WTC11 (cell line): ENCODE data around the gene CACNA2D3. TPM values are rescaled to one million over a fixed set of nuclear protein-coding genes. Genes with fewer than 3 reads are reported as not detected.

Source experiments
- ATAC-seq: fragments of 200-7000 bp; cut with Tn5 transposase; 2 replicates; pipeline ENCODE4 v1.10.0; 2021; ENCODE audit warnings: mild to moderate bottlenecking, moderate library complexity
- CTCF ChIA-PET: fragments of 300-600 bp; sonication (Branson Sonifier 250); formaldehyde crosslinking; loops from one replicate; lab custom pipeline; 2021; ENCODE audit warnings: antibody characterized with exemption; lab: Charles Lee
- POLR2A ChIA-PET: fragments of 350-600 bp; sonication (Branson Sonifier 250); formaldehyde crosslinking; loops from one replicate; lab custom pipeline; 2021; ENCODE audit warnings: antibody characterized with exemption; lab: Charles Lee
- DNase-seq: peaks from one replicate; pipeline ENCODE4 v3.0.0; 2021; ENCODE audit warnings: low spot score
- H3K27ac Mint-ChIP-seq: 2 replicates; pipeline ENCODE4 v1.8.0; 2021; ENCODE audit warnings: mixed read lengths
- H3K27me3 Mint-ChIP-seq: 2 replicates; pipeline ENCODE4 v1.8.0; 2021; ENCODE audit warnings: low read depth, mild to moderate bottlenecking, moderate library complexity, mixed read lengths
- H3K36me3 Mint-ChIP-seq: 2 replicates; pipeline ENCODE4 v1.8.0; 2021; ENCODE audit warnings: mixed read lengths
- H3K4me1 Mint-ChIP-seq: 2 replicates; pipeline ENCODE4 v1.8.0; 2022; ENCODE audit warnings: mixed read lengths
- H3K4me3 Mint-ChIP-seq: 2 replicates; pipeline ENCODE4 v1.8.0; 2021; ENCODE audit warnings: mild to moderate bottlenecking, moderate library complexity, mixed read lengths
- H3K9me3 Mint-ChIP-seq: 2 replicates; pipeline ENCODE4 v1.8.0; 2021; ENCODE audit warnings: mixed read lengths
- CBFB ChIP-seq: sonication (generic); formaldehyde crosslinking; IDR thresholded peaks from 2 replicates; pipeline ENCODE4 v1.8.1; 2022; ENCODE audit warnings: mild to moderate bottlenecking, low read depth, missing genetic modification reagents
- CREM ChIP-seq: sonication (generic); formaldehyde crosslinking; IDR thresholded peaks from 2 replicates; pipeline ENCODE4 v1.8.1; 2022; ENCODE audit warnings: mild to moderate bottlenecking, missing genetic modification reagents, moderate library complexity
- ETV6 ChIP-seq: sonication (generic); formaldehyde crosslinking; IDR thresholded peaks from 2 replicates; pipeline ENCODE4 v1.8.1; 2022; ENCODE audit warnings: mild to moderate bottlenecking, missing genetic modification reagents
- FOXJ3 ChIP-seq: sonication (generic); formaldehyde crosslinking; IDR thresholded peaks from 2 replicates; pipeline ENCODE4 v1.9.0; 2021; ENCODE audit warnings: missing genetic modification reagents, mild to moderate bottlenecking, borderline replicate concordance
- GABPB1 ChIP-seq: sonication (generic); formaldehyde crosslinking; IDR thresholded peaks from 2 replicates; pipeline ENCODE4 v1.8.1; 2023; ENCODE audit warnings: mild to moderate bottlenecking, missing genetic modification reagents
- JAZF1 ChIP-seq: fragments of 250-450 bp; sonication (Bioruptor Pico); IDR thresholded peaks from 2 replicates; pipeline ENCODE4 v1.9.0; 2021; ENCODE audit warnings: moderate library complexity, mild to moderate bottlenecking, inconsistent platforms
- KAT7 ChIP-seq: sonication (generic); formaldehyde crosslinking; IDR thresholded peaks from 2 replicates; pipeline ENCODE4 v1.8.1; 2023; ENCODE audit warnings: missing genetic modification reagents, mild to moderate bottlenecking, borderline replicate concordance
- MXD4 ChIP-seq: fragments of 250-450 bp; sonication (Bioruptor Pico); IDR thresholded peaks from 2 replicates; pipeline ENCODE4 v1.8.0; 2021; ENCODE audit warnings: mild to moderate bottlenecking, moderate library complexity, borderline replicate concordance
- NFATC4 ChIP-seq: fragments of 250-450 bp; sonication (Bioruptor Pico); IDR thresholded peaks from 2 replicates; pipeline ENCODE4 v1.9.0; 2021; ENCODE audit warnings: mild to moderate bottlenecking
- NFE2L1 ChIP-seq: sonication (generic); formaldehyde crosslinking; IDR thresholded peaks from 2 replicates; pipeline ENCODE4 v1.8.1; 2023; ENCODE audit warnings: missing genetic modification reagents
- NFYB ChIP-seq: sonication (generic); formaldehyde crosslinking; conservative IDR thresholded peaks from 2 replicates; pipeline ENCODE4 v1.8.0; 2022; ENCODE audit warnings: low read depth, missing genetic modification reagents
- OVOL2 ChIP-seq: fragments of 250-450 bp; sonication (Bioruptor Pico); IDR thresholded peaks from 2 replicates; pipeline ENCODE4 v1.9.0; 2021; ENCODE audit warnings: mild to moderate bottlenecking, borderline replicate concordance
- SP1 ChIP-seq: sonication (generic); formaldehyde crosslinking; conservative IDR thresholded peaks from 2 replicates; pipeline ENCODE4 v1.8.1; 2022; ENCODE audit warnings: missing genetic modification reagents
- TCF7 ChIP-seq: sonication (generic); formaldehyde crosslinking; IDR thresholded peaks from 2 replicates; pipeline ENCODE4 v1.8.0; 2022; ENCODE audit warnings: mild to moderate bottlenecking, low read depth, missing genetic modification reagents, moderate library complexity
- ZNF138 ChIP-seq: sonication (generic); formaldehyde crosslinking; conservative IDR thresholded peaks from 2 replicates; pipeline ENCODE4 v1.8.1; 2022; ENCODE audit warnings: mild to moderate bottlenecking, moderate library complexity, missing genetic modification reagents
- ZNF263 ChIP-seq: sonication (generic); formaldehyde crosslinking; IDR thresholded peaks from 2 replicates; pipeline ENCODE4 v1.8.1; 2022; ENCODE audit warnings: low read depth, mild to moderate bottlenecking, moderate library complexity, missing genetic modification reagents
- ZNF671 ChIP-seq: fragments of 250-450 bp; sonication (Bioruptor Pico); IDR thresholded peaks from 2 replicates; pipeline ENCODE4 v1.8.0; 2021; ENCODE audit warnings: mild to moderate bottlenecking
- total RNA-seq: library from RNA; stranded (reverse); gene quantifications from 3 replicates; pipeline ENCODE4 v1.2.3, GENCODE V29; 2021
- TF ChIP-seq, protein P1 (sequence below): sonication (generic); formaldehyde crosslinking; IDR thresholded peaks from 2 replicates; pipeline ENCODE4 v1.8.0; 2023; ENCODE audit warnings: missing genetic modification reagents
- TF ChIP-seq, protein P2 (sequence below): fragments of 200-600 bp; IDR thresholded peaks from 2 replicates; pipeline ENCODE4 v1.8.0; 2022; ENCODE audit warnings: antibody characterized with exemption
- TF ChIP-seq, protein P3 (sequence below): sonication (generic); formaldehyde crosslinking; IDR thresholded peaks from 2 replicates; pipeline ENCODE4 v1.8.0; 2022; ENCODE audit warnings: mild to moderate bottlenecking, missing genetic modification reagents
- TF ChIP-seq, protein P4 (sequence below): sonication (generic); formaldehyde crosslinking; IDR thresholded peaks from 2 replicates; pipeline ENCODE4 v1.8.1; 2023; ENCODE audit warnings: mild to moderate bottlenecking, moderate library complexity, missing genetic modification reagents
- TF ChIP-seq, protein P5 (sequence below): fragments of 250-450 bp; sonication (Bioruptor Pico); IDR thresholded peaks from 2 replicates; pipeline ENCODE4 v1.9.0; 2021; ENCODE audit warnings: moderate library complexity, mild to moderate bottlenecking, inconsistent platforms, borderline replicate concordance
- TF ChIP-seq, protein P6 (sequence below): sonication (generic); formaldehyde crosslinking; IDR thresholded peaks from 2 replicates; pipeline ENCODE4 v1.8.0; 2022; ENCODE audit warnings: mild to moderate bottlenecking, missing genetic modification reagents
- TF ChIP-seq, protein P7 (sequence below): sonication (generic); formaldehyde crosslinking; IDR thresholded peaks from 2 replicates; pipeline ENCODE4 v1.8.0; 2022; ENCODE audit warnings: mild to moderate bottlenecking, missing genetic modification reagents
- TF ChIP-seq, protein P8 (sequence below): sonication (generic); formaldehyde crosslinking; IDR thresholded peaks from 2 replicates; pipeline ENCODE4 v1.8.1; 2023; ENCODE audit warnings: mild to moderate bottlenecking, missing genetic modification reagents, moderate library complexity

Gene CACNA2D3
- total RNA-seq, 1 experiment from 2014 or later: 5.0 TPM

DNA sequence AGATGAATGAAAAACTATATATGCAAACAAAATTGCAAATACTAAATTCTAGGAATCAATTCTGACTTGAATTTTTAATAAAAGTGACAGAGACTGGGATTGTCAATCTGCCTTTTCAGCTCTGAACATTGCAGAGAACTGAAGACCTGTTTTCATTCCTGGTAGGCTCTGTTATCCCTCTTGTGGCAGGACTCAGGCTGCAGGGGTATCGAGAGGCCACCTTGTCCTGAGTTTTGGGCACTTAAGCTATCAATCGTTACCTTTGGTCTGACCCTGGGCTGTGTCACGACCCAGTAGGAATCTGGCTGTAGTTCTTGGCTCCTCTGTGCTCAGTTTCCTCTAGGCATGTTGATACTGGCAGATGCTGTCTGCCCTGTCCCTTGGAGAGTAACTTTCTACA is 238.0 kb downstream of the CACNA2D3 start:
- ATAC-seq (peak; percentile 76), DNase-seq (no peak)
- TF ChIP-seq ZNF138 (CRISPR knock-in tag): no peak
- no peak for TF ChIP-seq FOXJ3
- TF ChIP-seq, protein P1, sequence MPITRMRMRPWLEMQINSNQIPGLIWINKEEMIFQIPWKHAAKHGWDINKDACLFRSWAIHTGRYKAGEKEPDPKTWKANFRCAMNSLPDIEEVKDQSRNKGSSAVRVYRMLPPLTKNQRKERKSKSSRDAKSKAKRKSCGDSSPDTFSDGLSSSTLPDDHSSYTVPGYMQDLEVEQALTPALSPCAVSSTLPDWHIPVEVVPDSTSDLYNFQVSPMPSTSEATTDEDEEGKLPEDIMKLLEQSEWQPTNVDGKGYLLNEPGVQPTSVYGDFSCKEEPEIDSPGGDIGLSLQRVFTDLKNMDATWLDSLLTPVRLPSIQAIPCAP (CRISPR knock-in tag): no peak
- TF ChIP-seq, protein P2, sequence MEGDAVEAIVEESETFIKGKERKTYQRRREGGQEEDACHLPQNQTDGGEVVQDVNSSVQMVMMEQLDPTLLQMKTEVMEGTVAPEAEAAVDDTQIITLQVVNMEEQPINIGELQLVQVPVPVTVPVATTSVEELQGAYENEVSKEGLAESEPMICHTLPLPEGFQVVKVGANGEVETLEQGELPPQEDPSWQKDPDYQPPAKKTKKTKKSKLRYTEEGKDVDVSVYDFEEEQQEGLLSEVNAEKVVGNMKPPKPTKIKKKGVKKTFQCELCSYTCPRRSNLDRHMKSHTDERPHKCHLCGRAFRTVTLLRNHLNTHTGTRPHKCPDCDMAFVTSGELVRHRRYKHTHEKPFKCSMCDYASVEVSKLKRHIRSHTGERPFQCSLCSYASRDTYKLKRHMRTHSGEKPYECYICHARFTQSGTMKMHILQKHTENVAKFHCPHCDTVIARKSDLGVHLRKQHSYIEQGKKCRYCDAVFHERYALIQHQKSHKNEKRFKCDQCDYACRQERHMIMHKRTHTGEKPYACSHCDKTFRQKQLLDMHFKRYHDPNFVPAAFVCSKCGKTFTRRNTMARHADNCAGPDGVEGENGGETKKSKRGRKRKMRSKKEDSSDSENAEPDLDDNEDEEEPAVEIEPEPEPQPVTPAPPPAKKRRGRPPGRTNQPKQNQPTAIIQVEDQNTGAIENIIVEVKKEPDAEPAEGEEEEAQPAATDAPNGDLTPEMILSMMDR: no peak
- TF ChIP-seq, protein P3, sequence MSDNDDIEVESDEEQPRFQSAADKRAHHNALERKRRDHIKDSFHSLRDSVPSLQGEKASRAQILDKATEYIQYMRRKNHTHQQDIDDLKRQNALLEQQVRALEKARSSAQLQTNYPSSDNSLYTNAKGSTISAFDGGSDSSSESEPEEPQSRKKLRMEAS (CRISPR knock-in tag): no peak
- no peak for TF ChIP-seq NFE2L1 (CRISPR knock-in tag)
- TF ChIP-seq, protein P4, sequence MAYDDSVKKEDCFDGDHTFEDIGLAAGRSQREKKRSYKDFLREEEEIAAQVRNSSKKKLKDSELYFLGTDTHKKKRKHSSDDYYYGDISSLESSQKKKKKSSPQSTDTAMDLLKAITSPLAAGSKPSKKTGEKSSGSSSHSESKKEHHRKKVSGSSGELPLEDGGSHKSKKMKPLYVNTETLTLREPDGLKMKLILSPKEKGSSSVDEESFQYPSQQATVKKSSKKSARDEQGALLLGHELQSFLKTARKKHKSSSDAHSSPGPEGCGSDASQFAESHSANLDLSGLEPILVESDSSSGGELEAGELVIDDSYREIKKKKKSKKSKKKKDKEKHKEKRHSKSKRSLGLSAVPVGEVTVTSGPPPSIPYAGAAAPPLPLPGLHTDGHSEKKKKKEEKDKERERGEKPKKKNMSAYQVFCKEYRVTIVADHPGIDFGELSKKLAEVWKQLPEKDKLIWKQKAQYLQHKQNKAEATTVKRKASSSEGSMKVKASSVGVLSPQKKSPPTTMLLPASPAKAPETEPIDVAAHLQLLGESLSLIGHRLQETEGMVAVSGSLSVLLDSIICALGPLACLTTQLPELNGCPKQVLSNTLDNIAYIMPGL (CRISPR knock-in tag): no peak
- no peak for TF ChIP-seq CBFB
- TF ChIP-seq NFATC4: no peak
- TF ChIP-seq ZNF671: no peak
- no peaks in the 10 kb centered on the region for H3K9me3 Mint-ChIP-seq
- ChIA-PET POLR2A (no interaction called here), CTCF (interaction anchor here (0.9 to 2.4 kb wide), 8 partner anchors 11 to 422 kb away, joined by 3 to 13 read pairs (median 3); no protein-coding TSS in a partner anchor)
- H3K27me3 Mint-ChIP-seq: no peaks in the 10 kb centered on the region
- H3K27ac Mint-ChIP-seq: no peak overlapping the region
- H3K36me3 Mint-ChIP-seq: no peaks in the 10 kb centered on the region
- H3K4me3 Mint-ChIP-seq: no peak overlapping the region
- H3K4me1 Mint-ChIP-seq: peaks cover 14% of the 10 kb centered on the region

DNA sequence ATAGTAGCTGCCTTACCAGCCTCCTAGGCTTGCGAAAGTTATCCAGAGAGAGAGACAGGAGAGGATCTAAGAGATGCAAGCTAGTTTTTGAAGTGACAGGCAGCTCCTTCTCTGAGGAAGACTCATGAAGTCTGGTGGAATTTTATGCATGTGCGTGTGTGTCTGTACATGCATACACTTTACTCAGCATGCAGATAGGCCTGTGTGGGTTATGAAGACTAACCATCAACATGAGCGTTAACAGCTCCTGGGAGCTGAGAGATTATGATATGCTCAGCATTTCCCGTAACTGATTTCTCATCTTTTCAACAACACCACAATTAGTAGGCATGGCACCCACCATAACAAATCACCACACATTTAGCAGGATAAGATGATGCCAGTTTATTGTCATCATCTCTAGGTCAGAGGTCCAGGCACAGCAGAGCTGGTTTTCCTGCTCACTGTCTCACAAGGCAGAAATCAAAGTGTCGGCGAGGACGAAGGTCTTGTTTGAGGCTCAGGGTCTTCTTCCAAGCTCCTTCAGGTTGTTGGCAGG is 239.5 kb downstream of the CACNA2D3 start:
- Mint-ChIP-seq H3K4me3 (no peak overlapping the region), H3K27ac (no peak overlapping the region), H3K27me3 (no peaks in the 10 kb centered on the region), H3K4me1 (peaks cover 14% of the 10 kb centered on the region), H3K9me3 (no peaks in the 10 kb centered on the region), H3K36me3 (no peaks in the 10 kb centered on the region)
- ATAC-seq (no peak), DNase-seq (no peak)
- TF ChIP-seq, protein P3 (CRISPR knock-in tag): no peak
- TF ChIP-seq MXD4 (no peak), OVOL2 (CRISPR knock-in tag) (no peak), FOXJ3 (no peak), ETV6 (CRISPR knock-in tag) (no peak), ZNF263 (CRISPR knock-in tag) (no peak), KAT7 (CRISPR knock-in tag) (no peak), JAZF1 (no peak), GABPB1 (CRISPR knock-in tag) (no peak), SP1 (CRISPR knock-in tag) (no peak), NFYB (CRISPR knock-in tag) (no peak), CREM (no peak), TCF7 (CRISPR knock-in tag) (no peak)
- TF ChIP-seq, protein P5, sequence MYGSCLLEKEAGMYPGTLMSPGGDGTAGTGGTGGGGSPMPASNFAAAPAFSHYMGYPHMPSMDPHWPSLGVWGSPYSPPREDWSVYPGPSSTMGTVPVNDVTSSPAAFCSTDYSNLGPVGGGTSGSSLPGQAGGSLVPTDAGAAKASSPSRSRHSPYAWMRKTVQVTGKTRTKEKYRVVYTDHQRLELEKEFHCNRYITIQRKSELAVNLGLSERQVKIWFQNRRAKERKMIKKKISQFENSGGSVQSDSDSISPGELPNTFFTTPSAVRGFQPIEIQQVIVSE (CRISPR knock-in tag): no peak
- TF ChIP-seq, protein P1 (CRISPR knock-in tag): no peak
- TF ChIP-seq, protein P6, sequence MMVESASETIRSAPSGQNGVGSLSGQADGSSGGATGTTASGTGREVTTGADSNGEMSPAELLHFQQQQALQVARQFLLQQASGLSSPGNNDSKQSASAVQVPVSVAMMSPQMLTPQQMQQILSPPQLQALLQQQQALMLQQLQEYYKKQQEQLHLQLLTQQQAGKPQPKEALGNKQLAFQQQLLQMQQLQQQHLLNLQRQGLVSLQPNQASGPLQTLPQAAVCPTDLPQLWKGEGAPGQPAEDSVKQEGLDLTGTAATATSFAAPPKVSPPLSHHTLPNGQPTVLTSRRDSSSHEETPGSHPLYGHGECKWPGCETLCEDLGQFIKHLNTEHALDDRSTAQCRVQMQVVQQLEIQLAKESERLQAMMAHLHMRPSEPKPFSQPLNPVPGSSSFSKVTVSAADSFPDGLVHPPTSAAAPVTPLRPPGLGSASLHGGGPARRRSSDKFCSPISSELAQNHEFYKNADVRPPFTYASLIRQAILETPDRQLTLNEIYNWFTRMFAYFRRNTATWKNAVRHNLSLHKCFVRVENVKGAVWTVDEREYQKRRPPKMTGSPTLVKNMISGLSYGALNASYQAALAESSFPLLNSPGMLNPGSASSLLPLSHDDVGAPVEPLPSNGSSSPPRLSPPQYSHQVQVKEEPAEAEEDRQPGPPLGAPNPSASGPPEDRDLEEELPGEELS (CRISPR knock-in tag): no peak
- TF ChIP-seq, protein P7, sequence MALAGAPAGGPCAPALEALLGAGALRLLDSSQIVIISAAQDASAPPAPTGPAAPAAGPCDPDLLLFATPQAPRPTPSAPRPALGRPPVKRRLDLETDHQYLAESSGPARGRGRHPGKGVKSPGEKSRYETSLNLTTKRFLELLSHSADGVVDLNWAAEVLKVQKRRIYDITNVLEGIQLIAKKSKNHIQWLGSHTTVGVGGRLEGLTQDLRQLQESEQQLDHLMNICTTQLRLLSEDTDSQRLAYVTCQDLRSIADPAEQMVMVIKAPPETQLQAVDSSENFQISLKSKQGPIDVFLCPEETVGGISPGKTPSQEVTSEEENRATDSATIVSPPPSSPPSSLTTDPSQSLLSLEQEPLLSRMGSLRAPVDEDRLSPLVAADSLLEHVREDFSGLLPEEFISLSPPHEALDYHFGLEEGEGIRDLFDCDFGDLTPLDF (CRISPR knock-in tag): no peak
- TF ChIP-seq, protein P8, sequence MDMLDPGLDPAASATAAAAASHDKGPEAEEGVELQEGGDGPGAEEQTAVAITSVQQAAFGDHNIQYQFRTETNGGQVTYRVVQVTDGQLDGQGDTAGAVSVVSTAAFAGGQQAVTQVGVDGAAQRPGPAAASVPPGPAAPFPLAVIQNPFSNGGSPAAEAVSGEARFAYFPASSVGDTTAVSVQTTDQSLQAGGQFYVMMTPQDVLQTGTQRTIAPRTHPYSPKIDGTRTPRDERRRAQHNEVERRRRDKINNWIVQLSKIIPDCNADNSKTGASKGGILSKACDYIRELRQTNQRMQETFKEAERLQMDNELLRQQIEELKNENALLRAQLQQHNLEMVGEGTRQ (CRISPR knock-in tag): no peak
- ChIA-PET CTCF (interaction anchor here (1.4 to 2.2 kb wide), 2 partner anchors 12 to 215 kb away, joined by 3 to 13 read pairs; no protein-coding TSS in a partner anchor), POLR2A (no interaction called here)
